ENCODE data around the gene SOAT2. TPM values are rescaled to one million over a fixed set of nuclear protein-coding genes. Genes with fewer than 3 reads are reported as not detected.

The SOAT2 gene
- total RNA-seq, 1 experiment from 2014 or later = not detected

DNA sequence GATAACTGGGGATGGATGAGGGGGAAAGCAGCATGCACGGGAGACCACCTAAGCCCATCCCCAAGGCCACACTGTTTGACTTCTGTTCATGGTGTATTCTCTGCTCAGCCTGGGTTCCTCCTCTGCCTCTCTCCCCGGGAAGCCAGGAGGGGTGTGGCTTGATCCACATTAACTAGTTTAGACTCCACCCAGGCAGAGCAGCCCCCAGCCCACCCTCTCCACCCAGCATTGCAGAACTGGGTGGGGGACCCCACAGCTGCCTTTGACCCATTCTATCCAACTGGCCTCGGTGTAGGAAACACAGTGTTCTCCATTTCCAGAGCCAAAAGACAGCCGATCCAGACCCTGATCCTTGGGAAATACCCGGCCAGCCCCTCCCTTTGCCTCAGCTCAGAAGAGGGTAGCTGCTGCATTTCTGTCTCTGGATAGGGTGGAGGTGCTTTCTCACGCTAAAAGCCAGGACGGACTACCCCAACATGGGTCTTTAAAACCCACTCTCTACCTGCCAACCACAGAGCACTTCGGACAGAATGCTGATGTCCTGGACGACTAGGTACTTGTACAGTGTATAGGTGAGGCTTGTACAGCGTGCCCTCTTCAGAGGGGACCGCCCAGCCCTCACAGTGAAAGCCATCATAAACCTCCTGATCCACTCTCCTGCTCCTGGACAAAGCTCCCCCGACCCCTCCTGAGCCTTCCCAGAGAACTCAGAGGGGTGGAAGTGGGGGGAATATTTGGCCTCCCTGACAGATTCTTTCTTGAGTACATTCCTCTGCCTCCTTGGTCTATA is 33.5 kb upstream of the SOAT2 start:
- BruUV-seq (replicated peaks) = no TSS peak
- DNase-seq (ENCODE audit: low read depth, low spot score) (no peak), ATAC-seq (no peak)
- Histone ChIP-seq H3K36me3 (ENCODE audit: control insufficient read depth, insufficient read depth, low read length) (no peaks in the 10 kb centered on the region), H3K27ac (ENCODE audit: low read length) (no peak overlapping the region), H3K27me3 (ENCODE audit: control insufficient read depth, insufficient read depth, low read length) (no peaks in the 10 kb centered on the region), H3K9me3 (ENCODE audit: control insufficient read depth, insufficient read depth, low read depth, low read length) (no peaks in the 10 kb centered on the region), H3K4me1 (ENCODE audit: control insufficient read depth, insufficient read depth, low read length) (no peaks in the 10 kb centered on the region), H3K4me3 (ENCODE audit: low read depth in 2 of 2, low read length in 2 of 2) (no peak overlapping the region)
- intact Hi-C loops (cut with micrococcal nuclease; ENCODE audit: unreplicated experiment) = loop anchor here (10.0 kb wide), 1 partner anchor 85 kb away; no protein-coding TSS in a partner anchor
- TF ChIP-seq SIN3A (IDR thresholded peaks at IDR 0.05; ENCODE audit: borderline replicate concordance, insufficient read depth, low read depth, low read length) (no peak), TCF7L2 (IDR thresholded peaks at IDR 0.05; ENCODE audit: low read depth, low read length) (no peak), POLR2AphosphoS5 (IDR thresholded peaks at IDR 0.05; ENCODE audit: low read depth, low read length) (no peak)
- TF ChIP-seq, protein P1, sequence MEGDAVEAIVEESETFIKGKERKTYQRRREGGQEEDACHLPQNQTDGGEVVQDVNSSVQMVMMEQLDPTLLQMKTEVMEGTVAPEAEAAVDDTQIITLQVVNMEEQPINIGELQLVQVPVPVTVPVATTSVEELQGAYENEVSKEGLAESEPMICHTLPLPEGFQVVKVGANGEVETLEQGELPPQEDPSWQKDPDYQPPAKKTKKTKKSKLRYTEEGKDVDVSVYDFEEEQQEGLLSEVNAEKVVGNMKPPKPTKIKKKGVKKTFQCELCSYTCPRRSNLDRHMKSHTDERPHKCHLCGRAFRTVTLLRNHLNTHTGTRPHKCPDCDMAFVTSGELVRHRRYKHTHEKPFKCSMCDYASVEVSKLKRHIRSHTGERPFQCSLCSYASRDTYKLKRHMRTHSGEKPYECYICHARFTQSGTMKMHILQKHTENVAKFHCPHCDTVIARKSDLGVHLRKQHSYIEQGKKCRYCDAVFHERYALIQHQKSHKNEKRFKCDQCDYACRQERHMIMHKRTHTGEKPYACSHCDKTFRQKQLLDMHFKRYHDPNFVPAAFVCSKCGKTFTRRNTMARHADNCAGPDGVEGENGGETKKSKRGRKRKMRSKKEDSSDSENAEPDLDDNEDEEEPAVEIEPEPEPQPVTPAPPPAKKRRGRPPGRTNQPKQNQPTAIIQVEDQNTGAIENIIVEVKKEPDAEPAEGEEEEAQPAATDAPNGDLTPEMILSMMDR (IDR thresholded peaks at IDR 0.05) = no peak
- TF ChIP-seq, protein P2, sequence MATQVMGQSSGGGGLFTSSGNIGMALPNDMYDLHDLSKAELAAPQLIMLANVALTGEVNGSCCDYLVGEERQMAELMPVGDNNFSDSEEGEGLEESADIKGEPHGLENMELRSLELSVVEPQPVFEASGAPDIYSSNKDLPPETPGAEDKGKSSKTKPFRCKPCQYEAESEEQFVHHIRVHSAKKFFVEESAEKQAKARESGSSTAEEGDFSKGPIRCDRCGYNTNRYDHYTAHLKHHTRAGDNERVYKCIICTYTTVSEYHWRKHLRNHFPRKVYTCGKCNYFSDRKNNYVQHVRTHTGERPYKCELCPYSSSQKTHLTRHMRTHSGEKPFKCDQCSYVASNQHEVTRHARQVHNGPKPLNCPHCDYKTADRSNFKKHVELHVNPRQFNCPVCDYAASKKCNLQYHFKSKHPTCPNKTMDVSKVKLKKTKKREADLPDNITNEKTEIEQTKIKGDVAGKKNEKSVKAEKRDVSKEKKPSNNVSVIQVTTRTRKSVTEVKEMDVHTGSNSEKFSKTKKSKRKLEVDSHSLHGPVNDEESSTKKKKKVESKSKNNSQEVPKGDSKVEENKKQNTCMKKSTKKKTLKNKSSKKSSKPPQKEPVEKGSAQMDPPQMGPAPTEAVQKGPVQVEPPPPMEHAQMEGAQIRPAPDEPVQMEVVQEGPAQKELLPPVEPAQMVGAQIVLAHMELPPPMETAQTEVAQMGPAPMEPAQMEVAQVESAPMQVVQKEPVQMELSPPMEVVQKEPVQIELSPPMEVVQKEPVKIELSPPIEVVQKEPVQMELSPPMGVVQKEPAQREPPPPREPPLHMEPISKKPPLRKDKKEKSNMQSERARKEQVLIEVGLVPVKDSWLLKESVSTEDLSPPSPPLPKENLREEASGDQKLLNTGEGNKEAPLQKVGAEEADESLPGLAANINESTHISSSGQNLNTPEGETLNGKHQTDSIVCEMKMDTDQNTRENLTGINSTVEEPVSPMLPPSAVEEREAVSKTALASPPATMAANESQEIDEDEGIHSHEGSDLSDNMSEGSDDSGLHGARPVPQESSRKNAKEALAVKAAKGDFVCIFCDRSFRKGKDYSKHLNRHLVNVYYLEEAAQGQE (IDR thresholded peaks at IDR 0.05; ENCODE audit: insufficient read depth in 1 of 2, low read depth in 2 of 2, low read length in 1 of 2) = no peak
- ChIA-PET POLR2A (no interaction called here), CTCF (interaction anchor here (0.7 kb wide), 1 partner anchor 105 kb away, joined by 3 read pairs; no protein-coding TSS in a partner anchor)
- in situ Hi-C loops (cut with HindIII; ENCODE audit: low pct_unique_long_range_greater_than_20kb, low sequenced_read_pairs) = no loop called here

DNA sequence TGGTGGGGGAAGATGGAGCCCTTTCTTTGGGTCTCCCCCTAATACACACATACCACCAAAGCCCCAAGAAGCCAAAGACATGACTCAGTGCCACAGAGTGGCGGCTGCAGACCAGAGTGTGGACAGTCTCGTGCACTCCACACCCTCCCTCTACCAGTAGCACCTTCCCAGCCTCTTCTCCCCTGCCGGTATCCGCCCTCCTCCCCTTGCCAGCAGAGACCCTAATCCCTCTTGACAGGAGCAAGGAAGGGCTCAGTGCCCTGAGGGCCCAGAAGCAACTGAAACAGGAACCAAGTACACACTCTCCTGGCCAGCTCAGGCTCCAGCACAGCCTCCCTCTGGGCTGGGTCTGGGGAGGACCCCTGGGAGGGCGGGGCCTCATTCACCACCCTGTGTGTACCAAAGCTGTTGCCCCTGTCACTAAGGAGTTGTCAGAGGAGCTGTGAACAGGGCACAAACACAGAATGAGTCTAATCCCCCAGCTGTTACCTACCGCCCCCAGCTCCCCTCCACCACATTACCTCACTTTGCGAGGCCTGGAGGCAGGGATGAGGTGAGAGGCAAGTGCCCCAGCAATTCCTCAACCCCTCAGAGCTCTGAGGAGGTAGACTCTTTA is 32.3 kb upstream of the SOAT2 start:
- ChIA-PET POLR2A (interaction anchor here (0.6 kb wide), 1 partner anchor 207 kb away, joined by 3 read pairs; no protein-coding TSS in a partner anchor), CTCF (interaction anchor here (1.0 kb wide), 1 partner anchor 28 kb away, joined by 4 read pairs; no protein-coding TSS in a partner anchor)
- no TSS peak for BruUV-seq (replicated peaks)
- Histone ChIP-seq H3K27me3 (ENCODE audit: control insufficient read depth, insufficient read depth, low read length) (no peaks in the 10 kb centered on the region), H3K4me1 (ENCODE audit: control insufficient read depth, insufficient read depth, low read length) (no peaks in the 10 kb centered on the region), H3K27ac (ENCODE audit: low read length) (no peak overlapping the region), H3K36me3 (ENCODE audit: control insufficient read depth, insufficient read depth, low read length) (no peaks in the 10 kb centered on the region), H3K4me3 (ENCODE audit: low read depth in 2 of 2, low read length in 2 of 2) (no peak overlapping the region), H3K9me3 (ENCODE audit: control insufficient read depth, insufficient read depth, low read depth, low read length) (no peaks in the 10 kb centered on the region)
- intact Hi-C loops (cut with micrococcal nuclease; ENCODE audit: unreplicated experiment) = no loop called here
- no peak for ATAC-seq
- TF ChIP-seq POLR2AphosphoS5 (IDR thresholded peaks at IDR 0.05; ENCODE audit: low read depth, low read length) (no peak), TCF7L2 (IDR thresholded peaks at IDR 0.05; ENCODE audit: low read depth, low read length) (no peak), SIN3A (IDR thresholded peaks at IDR 0.05; ENCODE audit: borderline replicate concordance, insufficient read depth, low read depth, low read length) (no peak)
- TF ChIP-seq, protein P1 (IDR thresholded peaks at IDR 0.05) = no peak
- TF ChIP-seq, protein P2 (IDR thresholded peaks at IDR 0.05; ENCODE audit: insufficient read depth in 1 of 2, low read depth in 2 of 2, low read length in 1 of 2) = no peak
- in situ Hi-C loops (cut with HindIII; ENCODE audit: low pct_unique_long_range_greater_than_20kb, low sequenced_read_pairs) = no loop called here
- no peak for DNase-seq (ENCODE audit: low read depth, low spot score)

Measured in Panc1 (cell line).